T47D (cell line): Measurements from ENCODE around the gene TTK.
"Not testable (repeated sequence)": the region's sequence is repeated elsewhere in the genome, so short reads cannot be mapped to it uniquely, and the experiment has no call there.

ENCODE experiments used
- DNase-seq, 2 experiments: peaks; one replicate each; pipeline versions ENCODE4 v3.0.0 to v3.0.0-alpha.2; 2011 to 2012; ENCODE audit warnings: low read depth in 1 of 2, low spot score in 1 of 2
- JUND ChIP-seq: IDR thresholded peaks from 2 replicates; pipeline ENCODE4 v1.6.1; 2012; ENCODE audit warnings: low read depth
- in situ Hi-C: cut with HindIII; loops from 2 replicates; pipeline ENCODE4 v1.10.0; 2016; ENCODE audit warnings: low sequenced_read_pairs, low pct_unique_long_range_greater_than_20kb

Gene TTK

DNA sequence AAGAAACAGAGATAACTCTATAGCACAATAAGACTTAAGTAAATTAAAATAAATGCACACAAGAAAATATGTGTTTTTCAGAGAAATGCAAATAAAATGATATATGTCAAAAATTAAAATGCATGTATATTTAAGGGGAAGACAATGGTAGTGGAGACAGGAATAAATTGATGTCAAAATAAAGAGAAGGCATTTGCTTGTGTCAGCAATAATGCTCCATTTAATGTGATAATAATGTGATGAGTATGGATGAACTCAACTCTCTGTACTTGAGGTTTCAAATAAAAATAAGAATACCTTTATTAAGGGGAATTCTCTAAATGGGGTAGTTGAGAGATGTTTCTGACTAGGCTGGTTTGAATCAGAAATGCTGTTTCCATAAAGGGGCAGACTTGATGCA, 56.3 kb downstream of the TTK start:
- in situ Hi-C loops = no loop called here

DNA sequence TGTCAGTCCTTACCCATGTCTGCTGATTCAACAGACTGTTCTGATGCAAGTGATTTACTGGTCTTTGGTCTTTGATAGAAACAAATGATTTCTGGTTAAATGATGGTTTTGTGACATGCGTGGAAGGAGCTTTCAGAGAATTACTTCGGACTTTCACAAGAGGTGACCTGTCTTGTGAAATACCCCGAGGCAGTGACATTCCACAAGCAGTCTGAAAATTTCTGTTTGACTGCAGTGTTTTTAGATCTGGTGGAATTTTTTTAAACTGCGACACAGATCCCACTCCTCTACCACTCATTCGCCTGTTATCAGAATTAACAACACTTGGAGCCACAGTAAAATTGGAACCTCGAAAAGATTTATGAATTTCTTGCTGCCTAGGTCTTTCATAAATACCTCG, 63.7 kb downstream of the TTK start:
- DNase-seq = peak in 1 of 2 experiments; percentile 3
- in situ Hi-C loops = not testable (repeated sequence)

More for the DNA sequence above, 56.3 kb downstream of the TTK start:
- TF ChIP-seq JUND = no peak
- no peak for DNase-seq

DNA sequence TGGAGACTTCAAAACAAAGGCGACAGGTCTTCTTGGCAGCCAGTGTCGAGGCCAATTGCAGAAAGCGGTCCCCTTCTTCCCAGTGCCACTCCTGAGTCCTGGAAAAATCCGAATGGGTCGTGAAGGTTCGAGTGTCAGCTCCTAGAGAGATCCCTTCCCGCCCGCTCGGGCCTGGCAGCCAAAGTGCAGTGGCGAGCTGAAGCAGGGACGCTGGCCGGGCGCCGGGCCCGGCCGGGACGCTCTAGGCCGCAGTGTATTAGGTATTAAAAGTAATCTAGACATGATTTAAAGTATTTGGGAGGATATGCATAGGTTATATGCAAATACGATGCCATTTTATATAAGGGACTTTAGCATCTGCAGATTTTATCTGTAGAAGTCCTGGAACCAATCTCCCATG, 66.0 kb downstream of the TTK start:
- in situ Hi-C loops, DNase-seq: not testable (repeated sequence)

DNA sequence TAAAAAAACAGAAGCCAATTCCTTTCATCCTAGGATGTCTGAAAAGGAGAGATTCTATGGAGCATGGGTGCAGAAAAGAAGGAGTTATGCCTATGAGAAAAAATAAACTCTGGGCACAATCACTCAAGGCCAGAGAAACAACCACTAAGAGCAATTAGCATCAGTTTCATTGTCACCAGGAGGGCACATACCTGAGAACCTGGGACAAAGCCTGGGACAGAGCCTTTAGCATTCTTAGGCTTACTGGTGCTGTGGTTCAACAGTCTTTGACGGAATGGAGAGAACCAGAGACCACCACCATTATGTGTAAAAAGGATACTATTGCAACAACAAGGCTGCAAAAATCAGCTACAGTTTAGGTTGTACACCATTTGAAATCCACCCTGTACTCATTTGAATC, 72.6 kb downstream of the TTK start:
- DNase-seq = no peak
- in situ Hi-C loops = no loop called here
- TF ChIP-seq JUND = no peak

DNA sequence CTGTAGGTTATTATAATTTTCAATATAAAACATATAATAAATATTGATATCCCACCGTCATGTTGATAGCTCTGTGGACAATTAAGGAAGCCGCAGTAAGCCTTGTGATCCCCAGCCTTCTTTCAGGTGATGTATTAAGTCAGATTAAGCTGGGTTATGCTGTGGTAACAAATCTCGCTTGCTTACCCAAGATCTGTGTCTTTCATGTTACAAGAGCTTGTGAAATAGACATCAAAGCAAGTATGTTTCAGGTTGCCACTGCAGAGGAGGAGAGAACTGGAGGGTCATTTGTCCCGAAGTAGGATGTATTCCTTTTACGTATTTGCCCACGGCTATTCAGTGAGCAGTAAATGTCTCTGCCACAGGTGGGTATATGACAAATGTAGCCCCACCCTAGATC, 84.2 kb downstream of the TTK start:
- DNase-seq = no peak
- in situ Hi-C loops = no loop called here
- no peak for TF ChIP-seq JUND

DNA sequence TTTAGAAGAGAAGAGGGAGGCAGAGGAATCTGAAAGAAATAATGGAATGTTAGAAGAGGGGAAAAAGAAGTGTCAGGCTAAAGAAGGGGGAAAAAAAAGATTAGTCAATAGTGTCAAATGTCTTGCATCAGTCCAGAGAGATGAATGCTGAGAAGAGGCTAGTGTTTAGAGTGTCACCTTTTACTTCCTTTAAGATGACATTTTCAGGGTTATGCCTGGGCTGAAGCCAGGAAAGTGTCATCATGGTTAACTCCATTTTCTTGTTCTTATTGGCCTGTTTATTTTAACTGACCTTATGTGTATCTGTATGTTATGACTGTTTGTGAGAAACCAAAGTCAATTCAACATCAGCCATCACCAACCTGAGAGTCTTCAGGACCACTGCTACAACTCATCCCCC, 87.1 kb downstream of the TTK start:
- in situ Hi-C loops = no loop called here
- TF ChIP-seq JUND = no peak
- no peak for DNase-seq
